Heart left ventricle (tissue), 16 donors: Measurements from ENCODE around the gene MAPK8IP2. TPM values are rescaled to one million over a fixed set of nuclear protein-coding genes. Genes with fewer than 3 reads are reported as not detected.

ENCODE experiments used
- ATAC-seq, 4 donors: fragments of 200-7000 bp; cut with Tn5 transposase; one replicate each; pipeline ENCODE4 v1.9.1; 2020 to 2022; ENCODE audit warnings: moderate library complexity in 4 of 4, mild to moderate bottlenecking in 3 of 4, moderate number of reproducible peaks in 1 of 4
- DNase-seq, 5 donors: peaks; one replicate each; pipeline ENCODE4 v3.0.0-alpha.2; 2020
- H3K27ac ChIP-seq, 12 donors: fragments of 200-600 bp; sonication (generic) in 4 of 12; one replicate each; pipeline versions ENCODE4 v1.5.0 to v1.8.0; 2016 to 2022; ENCODE audit warnings: mild to moderate bottlenecking in 2 of 12
- H3K27me3 ChIP-seq, 9 donors: fragments of 200-600 bp; sonication (generic) in 2 of 9; one replicate each; pipeline versions ENCODE4 v1.5.1 to v1.8.0; 2016 to 2022; ENCODE audit warnings: mild to moderate bottlenecking in 3 of 9
- H3K36me3 ChIP-seq, 9 donors: fragments of 200-600 bp; sonication (generic) in 2 of 9; one replicate each; pipeline versions ENCODE4 v1.5.0 to v1.8.0; 2018 to 2022; ENCODE audit warnings: mild to moderate bottlenecking in 2 of 9
- H3K4me1 ChIP-seq, 12 donors: fragments of 200-600 bp; sonication (generic) in 4 of 12; one replicate each; pipeline versions ENCODE4 v1.5.0 to v1.8.0; 2016 to 2022; ENCODE audit warnings: mild to moderate bottlenecking in 3 of 12
- H3K4me3 ChIP-seq, 12 donors: fragments of 200-600 bp; sonication (generic) in 4 of 12; one replicate each; pipeline versions ENCODE4 v1.5.0 to v1.8.0; 2017 to 2022; ENCODE audit warnings: mild to moderate bottlenecking in 9 of 12, moderate library complexity in 4 of 12
- H3K9me3 ChIP-seq, 12 donors: fragments of 200-600 bp; sonication (generic) in 4 of 12; one replicate each; pipeline versions ENCODE4 v1.5.0 to v1.8.0; 2016 to 2022; ENCODE audit warnings: mild to moderate bottlenecking in 1 of 12
- CTCF ChIP-seq, 12 donors: fragments of 200-600 bp; sonication (generic) in 4 of 12; IDR thresholded peaks; one replicate each; pipeline versions ENCODE4 v1.5.0 to v1.8.0; 2018 to 2022; ENCODE audit warnings: antibody characterized with exemption in 12 of 12, mild to moderate bottlenecking in 5 of 12
- POLR2A ChIP-seq, 2 donors: fragments of 450-650 bp; IDR thresholded peaks; one replicate each; pipeline ENCODE4 v1.6.1; 2017; ENCODE audit warnings: antibody characterized with exemption in 2 of 2, mild to moderate bottlenecking in 2 of 2, moderate library complexity in 2 of 2
- WGBS, 4 donors: extraction: QIAGEN DNeasy Blood & Tissue Kit in 2 of 4; methylation state at CpG; one replicate each; pipeline versions ENCODE4 v1.1.5 to v1.1.7; 2013 to 2018; 5-methylcytosine and 5-hydroxymethylcytosine counted together
- intact Hi-C, 10 donors: fragments of 100-400 bp; cut with DNase I; formaldehyde crosslinking; loops; one replicate each; pipeline versions ENCODE4 v1.11.1 to v1.14.2; 2022
- polyA plus RNA-seq, 2 donors: library from polyadenylated mRNA; stranded (reverse); fragments of 200-250 nt; gene quantifications; one replicate each; pipeline ENCODE4 v1.2.3, GENCODE V29; 2013
- total RNA-seq, 9 donors: library from RNA; depleted of rRNA in 2 of 9; stranded (reverse); fragments of >200 nt in 2 of 9; fragmentation: NEBNext Ultra II Directional in 3 of 9; extraction: Animal tissue kit (Norgen Biotek cat#: 25700) in 3 of 9; gene quantifications; one replicate each; pipeline versions ENCODE4 v1.1.0 to v1.2.4, GENCODE V29; 2016 to 2023
- donor health status: ischemic (EF 13 %, LVEDD 7.1; RV severe dilation, severe dysfunction).
- donor health status: healthy with polysubstance abuse.
- donor health status: DM: no; HTN: yes; CAD: no.
- donor health status: DM: no; HTN: no; CAD: no.
- donor health status: ischemic (EF 25% LVEDD 6.9; RV normal size, moderate dysfunction).
- donor health status: ischemic (EF 25% LVEDD 5.7; RV mildly dilated, moderate dysfunction).
- donor health status: healthy.
- donor health status: DM: yes; HTN: yes; CAD: no.
- donor health status: ischemic (EF 35%, LVEDD 5.7; RV mildly dilated, moderate dysfunction).
- donor health status: nonischemic (EF 11% LVEDD 7.7; RV severe dilation, severe dysfunction).
- donor health status: DM: yes; HTN: yes; CAD: no.
- donor health status: PGD.
- donor health status: ischemic (EF 29% LVEDD 5.4; RV normal size, mild dysfunction).
- donor health status: nonischemic (EF 23%, LVEDD 6.1; RV moderate dilation, normal function).

MAPK8IP2 gene
- total and polyA plus RNA-seq, 11 donors = 0.09 to 0.79 (median 0.25) TPM

GRCh38 chr22:50581031-50581949 lies 19.3 kb upstream of the MAPK8IP2 start:
- ATAC-seq (no peak), DNase-seq (peak in 1 of 5 donors; percentile 26)
- intact Hi-C loops = loop anchor here in 1 of 10 donors (5.0 kb wide), 1 partner anchor 74 kb away; the partner anchor contains the start of genes LMF2 and NCAPH2
- Histone ChIP-seq H3K27ac (peak overlapping the region in 11 of 12 donors; percentile 90 to 100 (median 99)), H3K4me3 (peak overlapping the region; percentile 53 to 95 (median 80)), H3K4me1 (peaks cover 3 to 64% (median 34%) of the 10 kb centered on the region in 12 donors), H3K9me3 (no peaks in the 10 kb centered on the region), H3K27me3 (no peaks in the 10 kb centered on the region), H3K36me3 (peaks cover 0 to 26% (median 12%) of the 10 kb centered on the region in 9 donors)
- WGBS, 4 donors = 85 to 88% (median 87%) methylated on average over 22 of the region's 22 CpGs
- TF ChIP-seq POLR2A (IDR thresholded peaks at IDR 0.05) = no peak
- no peak for TF ChIP-seq CTCF (IDR thresholded peaks at IDR 0.05)

DNA sequence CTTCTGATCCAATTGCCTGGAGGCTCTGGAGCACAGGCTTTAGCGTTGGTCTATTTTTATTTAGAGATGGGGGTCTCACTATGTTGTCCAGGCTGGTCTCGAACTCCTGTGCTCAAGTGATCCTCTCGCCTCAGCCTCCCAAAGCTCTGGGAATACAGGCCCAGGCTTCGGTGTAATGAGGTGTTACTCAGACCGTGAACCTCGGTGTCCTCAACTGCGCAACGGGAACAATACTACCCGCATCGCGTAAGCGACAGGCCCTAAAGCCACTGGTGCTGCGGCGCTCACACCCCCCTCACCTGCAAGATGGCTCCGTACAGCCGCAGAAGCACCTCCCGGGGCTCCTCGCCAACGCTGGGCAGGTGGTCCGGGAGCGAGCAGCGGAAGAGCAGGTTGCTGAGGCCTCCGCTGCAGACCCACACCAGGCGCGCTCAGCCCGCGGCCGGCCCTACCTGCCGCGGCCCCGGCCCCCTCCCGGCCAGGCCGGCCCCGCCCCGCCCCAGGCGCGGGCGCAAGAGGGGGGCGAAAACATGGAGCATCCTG lies 18.6 kb upstream of the MAPK8IP2 start:
- DNase-seq (peak in 1 of 5 donors; percentile 61), ATAC-seq (no peak)
- Histone ChIP-seq H3K36me3 (peaks cover 0 to 26% (median 12%) of the 10 kb centered on the region in 9 donors), H3K27me3 (no peaks in the 10 kb centered on the region), H3K9me3 (no peaks in the 10 kb centered on the region), H3K4me3 (peak overlapping the region; percentile 53 to 95 (median 80)), H3K27ac (peak overlapping the region; percentile 90 to 100 (median 99)), H3K4me1 (peaks cover 3 to 57% (median 33%) of the 10 kb centered on the region in 12 donors)
- intact Hi-C loops = loop anchor here in 1 of 10 donors (1.0 to 5.0 kb wide), 3 partner anchors 19 to 75 kb away; partner anchors contain the start of genes LMF2 and NCAPH2
- WGBS, 4 donors = 6 to 23% (median 12%) methylated on average over 9 to 39 of the region's 39 CpGs
- no peak for TF ChIP-seq CTCF (IDR thresholded peaks at IDR 0.05)
- no peak for TF ChIP-seq POLR2A (IDR thresholded peaks at IDR 0.05)

GRCh38 chr22:50582493-50583293 lies 17.9 kb upstream of the MAPK8IP2 start, which contains the start of gene CHKB:
Gene CHKB, minus strand, starts transcription at chr22:50582849. Its CDS starts 68 bp downstream, at chr22:50582781.
- peak within 1 kb of the TSS; percentile 90 to 100 (median 99) for H3K27ac ChIP-seq
- H3K27me3 ChIP-seq = no peaks in the 10 kb centered on the region
- H3K36me3 ChIP-seq = peaks cover 0 to 26% (median 12%) of the 10 kb centered on the region in 9 donors
- WGBS, 4 donors = 0% methylated on average over 4 to 96 of the region's 96 CpGs
- peak within 1 kb of the TSS; percentile 56 to 95 (median 80) for H3K4me3 ChIP-seq
- intact Hi-C loops = loop anchor here in 1 of 10 donors (1.0 to 5.0 kb wide), 3 partner anchors 19 to 75 kb away; partner anchors contain the start of genes LMF2 and NCAPH2
- TF ChIP-seq CTCF (IDR thresholded peaks at IDR 0.05) (peak in 1 of 12 donors; percentile 3), POLR2A (IDR thresholded peaks at IDR 0.05) (peak; percentile 91 to 99)
- peak; percentile 99 to 100 (median 99) for DNase-seq
- H3K4me1 ChIP-seq = peaks cover 3 to 50% (median 32%) of the 10 kb centered on the region in 12 donors
- peak; percentile 94 to 97 (median 96) for ATAC-seq
- H3K9me3 ChIP-seq = no peaks in the 10 kb centered on the region
